HS-27A (cell line): ENCODE results near the gene ANK3.

Experiments used
- DNase-seq: peaks from one replicate; pipeline ENCODE4 v3.0.0-alpha.2; 2012; ENCODE audit warnings: low read depth, missing footprints

ANK3 gene

GRCh38 chr10:60224066-60224705 is 165.5 kb downstream of the ANK3 start:
- DNase-seq = no peak

- no peak for DNase-seq
Observed at GRCh38 chr10:60222047-60222446, 167.6 kb downstream of the ANK3 start.

- no peak for DNase-seq
Observed at GRCh38 chr10:60212195-60212594, 177.5 kb downstream of the ANK3 start.

- DNase-seq = no peak
Observed at GRCh38 chr10:60209874-60210570, 179.7 kb downstream of the ANK3 start.

- no peak for DNase-seq
Observed at GRCh38 chr10:60208676-60209269, 180.9 kb downstream of the ANK3 start.

- no peak for DNase-seq
Observed at GRCh38 chr10:60207894-60208293, 181.8 kb downstream of the ANK3 start.

GRCh38 chr10:60206735-60207134 is 182.9 kb downstream of the ANK3 start:
- no peak for DNase-seq

- DNase-seq = no peak
Observed at GRCh38 chr10:60205741-60206140, 183.9 kb downstream of the ANK3 start.

- DNase-seq = no peak
Observed at GRCh38 chr10:60203993-60204618, 185.6 kb downstream of the ANK3 start.

- DNase-seq = no peak
Observed at GRCh38 chr10:60200682-60201053, 189.0 kb downstream of the ANK3 start.

GRCh38 chr10:60200012-60200681 is 189.5 kb downstream of the ANK3 start:
- no peak for DNase-seq

GRCh38 chr10:60197206-60197605 is 192.5 kb downstream of the ANK3 start:
- no peak for DNase-seq

- DNase-seq = no peak
Observed at GRCh38 chr10:60194421-60194820, 195.3 kb downstream of the ANK3 start.

GRCh38 chr10:60192946-60193345 is 196.7 kb downstream of the ANK3 start:
- no peak for DNase-seq

- no peak for DNase-seq
Observed at GRCh38 chr10:60189861-60190475, 199.7 kb downstream of the ANK3 start.

GRCh38 chr10:60188548-60188947 is 201.1 kb downstream of the ANK3 start:
- DNase-seq = no peak

- no peak for DNase-seq
Observed at GRCh38 chr10:60187691-60188090, 202.0 kb downstream of the ANK3 start.

GRCh38 chr10:60186315-60187071 is 203.2 kb downstream of the ANK3 start:
- no peak for DNase-seq

GRCh38 chr10:60185421-60185820 is 204.3 kb downstream of the ANK3 start:
- no peak for DNase-seq

GRCh38 chr10:60182691-60183090 is 207.0 kb downstream of the ANK3 start:
- peak; percentile 7 for DNase-seq

GRCh38 chr10:60176925-60177324 is 212.8 kb downstream of the ANK3 start:
- no peak for DNase-seq
